ENCODE results near the gene LRRC28. TPM values are rescaled to one million over a fixed set of nuclear protein-coding genes. Genes with fewer than 3 reads are reported as not detected.

Gene LRRC28
- polyA plus RNA-seq, 1 donor from 2014 or later = 27.8 TPM

- Mint-ChIP-seq H3K4me1 (peaks cover 14 to 19% (median 16%) of the 10 kb centered on the region in 3 donors), H3K9me3 (no peaks in the 10 kb centered on the region), H3K27me3 (no peaks in the 10 kb centered on the region), H3K27ac (peak overlapping the region in 1 of 3 donors; percentile 50), H3K36me3 (no peaks in the 10 kb centered on the region), H3K4me3 (no peak overlapping the region)
Measured at GRCh38 chr15:99427668-99428361, 176.5 kb downstream of the LRRC28 start.

DNA sequence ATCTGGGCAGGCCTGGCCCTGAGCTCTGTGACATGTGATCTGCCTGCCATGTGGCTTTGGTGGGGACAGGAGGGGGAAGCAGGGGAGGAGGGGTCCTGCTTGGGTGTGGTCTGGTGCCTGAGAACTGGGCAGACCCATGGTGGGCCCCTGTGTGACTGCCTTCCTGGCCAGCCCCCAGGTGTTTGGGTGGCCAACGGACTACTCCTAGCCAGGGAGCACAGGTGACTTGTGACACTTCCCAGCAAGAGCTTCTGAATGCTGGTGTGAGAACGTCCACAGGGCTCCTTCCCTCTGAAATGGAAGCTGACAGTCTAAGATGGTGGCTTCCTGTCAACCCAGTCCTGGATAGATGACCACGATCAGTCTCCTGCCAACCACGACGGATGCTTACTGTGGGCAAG is 178.4 kb downstream of the LRRC28 start:
- no peaks in the 10 kb centered on the region for H3K36me3 Mint-ChIP-seq
- H3K4me3 Mint-ChIP-seq = peak overlapping the region in 1 of 4 donors; percentile 20
- no peak overlapping the region for H3K27ac Mint-ChIP-seq
- H3K4me1 Mint-ChIP-seq = peaks cover 19 to 30% (median 24%) of the 10 kb centered on the region in 3 donors
- H3K9me3 Mint-ChIP-seq = no peaks in the 10 kb centered on the region
- H3K27me3 Mint-ChIP-seq = no peaks in the 10 kb centered on the region

DNA sequence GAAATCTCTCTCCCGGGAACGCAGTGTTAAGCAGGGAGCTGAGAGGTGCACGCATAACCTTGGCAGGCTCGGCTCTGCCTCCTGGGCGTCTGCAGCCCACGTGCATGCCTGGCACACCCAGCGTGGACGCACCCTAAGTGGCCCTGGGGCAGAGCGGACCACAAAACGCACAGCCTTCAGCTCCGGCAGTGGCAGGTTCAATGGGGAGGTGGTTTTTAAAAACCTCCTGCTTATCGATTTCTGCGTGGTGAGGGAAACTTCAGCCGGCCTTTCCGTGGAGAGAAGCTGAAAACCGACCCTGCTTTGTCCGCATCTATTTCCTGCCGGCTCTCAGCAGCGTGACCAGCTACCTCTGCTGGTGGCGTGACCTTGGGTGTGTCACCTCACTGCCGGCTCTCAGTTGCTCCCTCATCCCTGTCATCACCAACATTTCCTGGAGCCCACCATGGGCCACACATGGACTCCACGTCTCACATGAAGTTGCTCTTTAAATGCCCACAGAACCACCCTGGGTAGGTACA is 179.7 kb downstream of the LRRC28 start:
- peak overlapping the region in 3 of 4 donors; percentile 35 to 84 (median 47) for H3K4me3 Mint-ChIP-seq
- peaks cover 29 to 37% (median 30%) of the 10 kb centered on the region in 3 donors for H3K4me1 Mint-ChIP-seq
- H3K36me3 Mint-ChIP-seq = no peaks in the 10 kb centered on the region
- H3K27ac Mint-ChIP-seq = peak overlapping the region in 2 of 3 donors; percentile 14 to 83
- no peaks in the 10 kb centered on the region for H3K9me3 Mint-ChIP-seq
- H3K27me3 Mint-ChIP-seq = no peaks in the 10 kb centered on the region

DNA sequence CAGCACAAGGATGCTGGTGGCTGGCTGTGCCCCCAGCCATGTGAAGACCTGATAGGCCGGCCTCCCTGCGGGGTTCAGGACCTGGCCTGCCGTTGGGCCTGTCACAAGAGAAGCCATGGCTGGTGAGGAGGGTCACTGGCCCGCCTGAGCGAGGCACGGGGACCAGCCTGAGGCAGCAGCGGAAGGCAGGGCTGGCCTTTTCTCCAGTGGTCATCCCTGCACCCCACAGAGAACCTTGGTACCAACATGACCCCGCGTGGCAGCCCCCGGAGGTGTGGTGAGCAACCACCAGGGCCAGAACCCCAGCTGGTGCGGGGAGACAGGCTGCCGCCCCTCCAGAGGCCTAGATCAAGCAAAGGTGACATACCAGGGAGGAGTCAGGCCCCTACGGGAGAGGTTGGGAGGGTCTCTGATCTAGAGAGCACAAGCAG is 180.4 kb downstream of the LRRC28 start:
- H3K4me3 Mint-ChIP-seq = peak overlapping the region in 2 of 4 donors; percentile 47 to 75
- peaks cover 29 to 37% (median 29%) of the 10 kb centered on the region in 3 donors for H3K4me1 Mint-ChIP-seq
- H3K27ac Mint-ChIP-seq = peak overlapping the region in 2 of 3 donors; percentile 74 to 83

DNA sequence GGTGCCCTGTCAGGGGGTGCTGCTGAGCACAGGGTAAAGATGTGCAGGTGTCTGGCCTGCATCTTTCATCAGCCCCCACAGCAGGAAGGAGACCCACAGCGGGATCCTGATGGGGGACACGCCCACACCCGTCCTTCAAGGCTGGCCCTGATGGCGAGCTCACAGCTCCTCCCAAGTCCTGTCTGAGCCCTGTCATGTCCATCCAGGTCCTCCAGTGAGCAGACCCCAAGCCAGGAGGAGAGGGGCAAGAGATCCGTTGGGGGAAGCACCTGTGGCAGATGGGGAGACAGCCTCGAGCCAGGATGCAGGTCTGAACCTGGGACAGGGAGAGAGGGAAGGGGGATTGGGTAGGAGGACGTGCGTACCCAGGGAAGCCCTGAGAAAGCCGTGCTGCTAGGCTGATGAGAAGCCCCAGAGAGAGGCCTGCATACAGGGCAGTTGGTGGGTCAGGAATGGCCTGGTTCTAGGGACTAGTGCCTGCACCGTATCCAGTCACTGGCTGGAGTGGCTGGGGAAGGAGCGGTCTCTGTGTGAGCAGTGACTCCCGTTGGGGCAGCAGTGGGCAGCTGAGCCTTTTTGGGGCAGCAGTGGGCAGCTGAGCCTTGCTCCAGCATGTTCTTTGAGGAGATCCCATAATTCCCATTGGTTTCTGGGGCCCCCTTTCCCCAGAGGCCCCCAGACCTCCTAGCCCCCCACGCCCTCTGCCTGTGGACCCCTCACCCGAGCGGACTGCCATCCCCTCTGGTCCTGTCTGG is 181.2 kb downstream of the LRRC28 start:
- no peaks in the 10 kb centered on the region for H3K9me3 Mint-ChIP-seq
- H3K27me3 Mint-ChIP-seq = no peaks in the 10 kb centered on the region
- H3K27ac Mint-ChIP-seq = peak overlapping the region in 2 of 3 donors; percentile 32 to 74
- H3K4me1 Mint-ChIP-seq = peaks cover 29 to 37% (median 30%) of the 10 kb centered on the region in 3 donors
- peak overlapping the region in 2 of 4 donors; percentile 68 to 76 for H3K4me3 Mint-ChIP-seq
- H3K36me3 Mint-ChIP-seq = no peaks in the 10 kb centered on the region

More for the DNA sequence above, 180.4 kb downstream of the LRRC28 start:
- Mint-ChIP-seq H3K9me3 (no peaks in the 10 kb centered on the region), H3K36me3 (no peaks in the 10 kb centered on the region), H3K27me3 (no peaks in the 10 kb centered on the region)

DNA sequence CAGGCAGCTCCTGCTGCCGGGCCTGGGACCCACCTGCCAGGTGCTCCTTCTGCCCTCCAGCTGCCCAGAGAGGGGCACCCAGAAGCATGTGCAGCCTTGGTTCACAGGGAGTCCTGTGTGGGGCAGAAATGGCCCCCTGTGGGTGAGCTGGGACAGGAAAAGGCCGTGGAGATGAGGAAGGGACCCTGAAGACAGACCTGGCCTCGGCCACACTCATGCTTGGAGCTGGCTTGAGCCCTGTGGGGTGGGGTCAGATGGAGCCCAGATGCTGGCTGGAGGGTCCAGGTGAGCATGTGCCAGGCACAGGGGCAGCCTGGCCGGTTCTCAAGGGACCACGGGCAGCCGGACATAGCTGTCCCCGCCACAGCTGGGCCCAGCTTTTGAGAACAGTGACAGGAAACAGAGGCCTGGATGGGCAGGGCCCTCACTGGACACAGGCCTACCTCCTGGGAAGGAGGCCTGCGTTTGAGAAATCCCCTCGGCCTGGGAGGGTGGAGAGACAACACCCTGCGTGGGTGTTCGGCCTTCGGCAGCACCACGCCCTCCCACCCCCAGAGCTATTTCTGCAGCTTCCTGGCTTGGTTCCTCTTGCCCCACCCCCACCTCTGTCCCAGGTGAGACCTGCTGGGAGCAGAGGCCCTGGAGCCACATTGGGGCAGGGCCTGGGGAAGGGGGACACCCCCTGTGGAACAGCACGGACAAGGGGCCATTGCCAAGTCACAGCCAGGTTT is 181.9 kb downstream of the LRRC28 start:
- Mint-ChIP-seq H3K36me3 (no peaks in the 10 kb centered on the region), H3K27me3 (no peaks in the 10 kb centered on the region), H3K4me3 (peak overlapping the region in 2 of 4 donors; percentile 68 to 76), H3K4me1 (peaks cover 29 to 37% (median 30%) of the 10 kb centered on the region in 3 donors), H3K9me3 (no peaks in the 10 kb centered on the region), H3K27ac (peak overlapping the region; percentile 32 to 89 (median 74))

DNA sequence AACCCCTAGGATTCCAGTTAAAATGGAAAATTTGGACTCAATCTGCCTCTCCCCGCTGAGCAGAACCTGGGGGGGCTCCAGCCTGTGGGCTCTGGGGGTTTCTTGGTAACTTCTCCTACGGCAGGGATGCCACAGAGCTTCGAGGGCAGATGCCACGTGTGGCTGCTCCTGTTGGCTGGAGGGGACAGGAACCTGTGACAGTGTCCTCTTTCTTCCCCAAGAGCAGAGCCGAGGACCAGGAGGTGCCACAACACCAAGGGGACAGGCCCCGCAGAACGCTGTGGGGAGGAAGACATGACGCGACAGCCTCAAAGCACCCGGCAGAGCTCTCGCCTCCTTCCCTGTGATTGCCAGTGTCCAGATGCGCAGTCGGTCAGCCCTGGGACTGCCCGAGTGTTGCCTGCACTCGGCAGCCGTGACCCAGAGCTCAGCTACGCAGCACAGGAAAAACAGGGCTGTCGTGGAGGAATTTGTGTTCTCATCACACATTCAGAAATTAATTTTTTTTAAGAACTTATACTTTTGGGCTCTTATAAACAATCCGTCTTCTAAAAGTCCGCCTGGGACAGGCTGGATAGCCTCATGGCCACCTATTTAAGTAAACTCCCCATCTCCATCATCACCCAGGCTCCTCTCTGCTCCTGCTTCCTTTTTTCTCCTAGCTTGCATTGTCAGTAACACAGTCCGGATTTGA is 182.6 kb downstream of the LRRC28 start:
- Mint-ChIP-seq H3K9me3 (no peaks in the 10 kb centered on the region), H3K27ac (peak overlapping the region; percentile 16 to 74 (median 32)), H3K4me1 (peaks cover 26 to 37% (median 30%) of the 10 kb centered on the region in 3 donors), H3K27me3 (no peaks in the 10 kb centered on the region), H3K4me3 (peak overlapping the region in 3 of 4 donors; percentile 62 to 90 (median 69)), H3K36me3 (no peaks in the 10 kb centered on the region)

- Mint-ChIP-seq H3K27me3 (no peaks in the 10 kb centered on the region), H3K4me1 (peaks cover 25 to 37% (median 30%) of the 10 kb centered on the region in 3 donors), H3K27ac (peak overlapping the region in 2 of 3 donors; percentile 32 to 74), H3K9me3 (no peaks in the 10 kb centered on the region), H3K4me3 (peak overlapping the region; percentile 62 to 90 (median 75)), H3K36me3 (no peaks in the 10 kb centered on the region)
Measured at GRCh38 chr15:99434506-99435112, 183.3 kb downstream of the LRRC28 start.

DNA sequence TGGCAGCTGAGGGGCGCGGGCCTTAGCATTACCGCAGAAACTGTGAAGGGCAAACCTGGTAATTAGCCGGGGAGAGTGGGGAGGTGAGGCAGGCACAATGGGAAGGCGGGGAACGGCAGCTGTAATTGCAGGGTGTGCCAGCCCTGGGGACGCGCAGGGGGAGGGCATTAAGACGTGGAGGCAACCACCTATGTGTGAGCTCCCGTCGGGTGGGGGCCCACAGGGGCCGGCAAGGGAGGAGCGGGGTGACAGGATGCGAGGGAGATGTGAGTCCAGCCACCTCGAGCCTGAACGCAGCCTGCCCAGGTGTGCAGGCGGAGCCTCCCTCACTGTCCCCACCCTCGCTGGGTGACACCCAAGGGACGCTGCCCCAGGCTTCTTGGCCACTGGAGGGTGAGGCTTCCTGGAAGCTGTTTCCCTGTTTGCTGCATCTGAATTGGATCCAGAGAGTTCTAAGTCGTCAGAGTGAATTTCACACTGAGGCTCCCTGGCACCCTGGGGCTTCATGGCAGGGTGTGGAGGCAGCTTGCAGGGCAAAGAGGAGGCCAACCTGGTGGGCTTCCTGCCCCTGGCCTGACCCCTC is 183.9 kb downstream of the LRRC28 start:
- peak overlapping the region; percentile 32 to 76 (median 51) for H3K27ac Mint-ChIP-seq
- H3K4me1 Mint-ChIP-seq = peaks cover 29 to 37% (median 30%) of the 10 kb centered on the region in 3 donors
- H3K36me3 Mint-ChIP-seq = no peaks in the 10 kb centered on the region
- H3K27me3 Mint-ChIP-seq = no peaks in the 10 kb centered on the region
- peak overlapping the region; percentile 62 to 90 (median 75) for H3K4me3 Mint-ChIP-seq
- no peaks in the 10 kb centered on the region for H3K9me3 Mint-ChIP-seq

DNA sequence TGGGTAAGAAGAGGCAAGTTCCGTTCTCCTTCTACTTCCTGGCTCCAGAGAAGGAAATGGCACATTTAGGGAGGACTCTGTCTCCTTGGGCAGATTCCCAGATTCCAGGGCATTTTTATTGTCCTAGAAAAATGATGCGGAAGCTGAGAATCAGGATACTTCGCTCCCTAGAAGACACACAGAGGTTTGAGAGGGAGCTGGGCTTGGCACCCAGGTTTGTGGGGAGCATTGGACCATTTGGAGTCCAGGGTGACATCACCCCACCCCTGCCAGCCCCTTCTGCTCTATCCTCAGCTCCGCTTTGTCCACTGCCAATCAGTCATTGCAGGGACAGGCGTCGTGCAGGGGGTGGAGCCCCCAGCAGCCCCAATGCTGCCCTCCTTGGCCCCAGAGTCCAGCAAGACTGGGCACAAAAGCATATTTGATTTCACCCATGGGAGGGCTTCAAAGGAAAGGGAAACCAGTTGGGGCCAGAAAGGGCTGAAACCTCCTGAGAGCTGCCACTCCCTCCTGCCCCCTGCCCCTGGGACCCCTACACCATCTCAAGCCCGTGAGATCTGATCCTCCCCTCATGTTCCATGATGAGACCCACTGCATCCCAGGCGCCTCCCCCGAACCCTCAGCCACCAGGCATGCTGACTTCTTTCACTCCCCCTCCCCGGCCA is 184.7 kb downstream of the LRRC28 start:
- Mint-ChIP-seq H3K4me1 (peaks cover 28 to 36% (median 30%) of the 10 kb centered on the region in 3 donors), H3K27ac (peak overlapping the region in 1 of 3 donors; percentile 51), H3K4me3 (peak overlapping the region in 3 of 4 donors; percentile 4 to 90 (median 62)), H3K36me3 (no peaks in the 10 kb centered on the region), H3K9me3 (no peaks in the 10 kb centered on the region), H3K27me3 (no peaks in the 10 kb centered on the region)

DNA sequence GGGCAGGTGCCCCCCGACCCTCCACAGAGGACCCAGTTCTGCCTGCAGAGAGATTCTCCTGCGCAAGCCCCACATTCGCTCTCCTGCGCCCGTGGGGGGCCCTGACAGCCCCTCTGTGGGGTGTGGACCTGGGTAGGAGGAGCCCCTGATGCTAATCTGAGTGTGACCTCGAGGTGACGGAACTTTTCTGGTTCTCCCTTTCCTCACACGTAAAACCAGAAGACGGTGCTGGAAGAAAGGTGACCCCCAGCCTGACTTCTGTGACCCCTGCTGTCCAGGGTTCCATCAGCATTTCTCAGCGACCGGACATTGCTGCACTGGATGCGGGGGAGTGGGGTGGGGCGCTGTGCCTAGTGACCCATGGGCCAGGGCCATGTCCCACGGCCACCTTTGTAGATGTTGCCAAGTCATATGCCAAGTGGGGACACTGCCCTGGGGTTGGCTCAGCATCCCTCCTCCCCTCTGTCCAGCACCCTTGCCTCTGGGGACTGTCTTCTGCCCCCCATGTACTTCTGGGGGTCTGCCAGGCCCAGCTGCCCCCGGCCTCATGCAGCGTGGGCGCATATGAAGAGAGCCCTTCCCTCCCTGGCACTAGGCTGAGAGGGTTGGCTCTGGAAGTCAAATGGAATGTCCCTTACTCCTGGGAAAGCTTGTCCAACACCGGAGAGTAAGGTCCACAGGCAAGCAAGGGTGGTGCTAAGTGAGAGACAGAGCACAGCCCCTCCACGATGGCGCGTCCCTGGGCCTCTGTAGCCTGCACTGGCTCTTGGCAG is 185.4 kb downstream of the LRRC28 start:
- Mint-ChIP-seq H3K4me1 (peaks cover 26 to 31% (median 30%) of the 10 kb centered on the region in 3 donors), H3K36me3 (no peaks in the 10 kb centered on the region), H3K4me3 (peak overlapping the region in 2 of 4 donors; percentile 3 to 14), H3K27ac (peak overlapping the region in 1 of 3 donors; percentile 71), H3K9me3 (no peaks in the 10 kb centered on the region), H3K27me3 (no peaks in the 10 kb centered on the region)
